ENCODE data around the gene CCDC47.
"Not testable (repeated sequence)": the region's sequence is repeated elsewhere in the genome, so short reads cannot be mapped to it uniquely, and the experiment has no call there.

CCDC47 gene

GRCh38 chr17:63773272-63774140 lies at the start of gene CCDC47:
CCDC47 (minus strand) TSS chr17:63773597; CDS start chr17:63766175, 7,422 bp downstream.
- DNase-seq (ENCODE audit: extremely low read depth in 1 of 2, low read depth in 1 of 2) = peak; percentile 94 to 96

GRCh38 chr17:63822537-63822936 lies 49.1 kb upstream of the CCDC47 start:
- no peak for DNase-seq (ENCODE audit: extremely low read depth in 1 of 2, low read depth in 1 of 2)

GRCh38 chr17:63821804-63822203 lies 48.4 kb upstream of the CCDC47 start:
- no peak for DNase-seq (ENCODE audit: extremely low read depth in 1 of 2, low read depth in 1 of 2)

GRCh38 chr17:63820963-63821561 lies 47.7 kb upstream of the CCDC47 start:
- DNase-seq (ENCODE audit: extremely low read depth in 1 of 2, low read depth in 1 of 2) = no peak

- no peak for DNase-seq (ENCODE audit: extremely low read depth in 1 of 2, low read depth in 1 of 2)
These were observed 46.5 kb upstream of the CCDC47 start for GRCh38 chr17:63819585-63820537.

- DNase-seq (ENCODE audit: extremely low read depth in 1 of 2, low read depth in 1 of 2) = no peak
These were observed 45.7 kb upstream of the CCDC47 start for GRCh38 chr17:63819131-63819530.

- no peak for DNase-seq (ENCODE audit: extremely low read depth in 1 of 2, low read depth in 1 of 2)
These were observed 44.5 kb upstream of the CCDC47 start for GRCh38 chr17:63817736-63818385.

GRCh38 chr17:63816669-63817068 lies 43.3 kb upstream of the CCDC47 start:
- DNase-seq (ENCODE audit: extremely low read depth in 1 of 2, low read depth in 1 of 2) = no peak

GRCh38 chr17:63816123-63816522 lies 42.7 kb upstream of the CCDC47 start:
- no peak for DNase-seq (ENCODE audit: extremely low read depth in 1 of 2, low read depth in 1 of 2)

GRCh38 chr17:63809970-63810369 lies 36.6 kb upstream of the CCDC47 start:
- DNase-seq (ENCODE audit: extremely low read depth in 1 of 2, low read depth in 1 of 2) = no peak

- DNase-seq (ENCODE audit: extremely low read depth in 1 of 2, low read depth in 1 of 2) = no peak
These were observed 32.2 kb upstream of the CCDC47 start for GRCh38 chr17:63805591-63805990.

GRCh38 chr17:63804328-63804727 lies 30.9 kb upstream of the CCDC47 start:
- no peak for DNase-seq (ENCODE audit: extremely low read depth in 1 of 2, low read depth in 1 of 2)

- no peak for DNase-seq (ENCODE audit: extremely low read depth in 1 of 2, low read depth in 1 of 2)
These were observed 27.4 kb upstream of the CCDC47 start for GRCh38 chr17:63800783-63801182.

- DNase-seq (ENCODE audit: extremely low read depth in 1 of 2, low read depth in 1 of 2) = no peak
These were observed 25.2 kb upstream of the CCDC47 start for GRCh38 chr17:63798572-63799106.

GRCh38 chr17:63796375-63796774 lies 23.0 kb upstream of the CCDC47 start:
- not testable (repeated sequence) for DNase-seq (ENCODE audit: extremely low read depth in 1 of 2, low read depth in 1 of 2)

GRCh38 chr17:63792055-63792729 lies 18.8 kb upstream of the CCDC47 start:
- DNase-seq (ENCODE audit: extremely low read depth in 1 of 2, low read depth in 1 of 2) = no peak

- no peak for DNase-seq (ENCODE audit: extremely low read depth in 1 of 2, low read depth in 1 of 2)
These were observed 16.7 kb upstream of the CCDC47 start for GRCh38 chr17:63790057-63790456.

- no peak for DNase-seq (ENCODE audit: extremely low read depth in 1 of 2, low read depth in 1 of 2)
These were observed 13.7 kb upstream of the CCDC47 start for GRCh38 chr17:63786971-63787711.

GRCh38 chr17:63786117-63786516 lies 12.7 kb upstream of the CCDC47 start:
- DNase-seq (ENCODE audit: extremely low read depth in 1 of 2, low read depth in 1 of 2) = no peak
